ENCODE data around the gene RASEF. TPM values are rescaled to one million over a fixed set of nuclear protein-coding genes. Genes with fewer than 3 reads are reported as not detected.

Gene RASEF
- total and polyA plus RNA-seq, 4 donors = 0.06 to 2.0 (median 0.14) TPM

DNA sequence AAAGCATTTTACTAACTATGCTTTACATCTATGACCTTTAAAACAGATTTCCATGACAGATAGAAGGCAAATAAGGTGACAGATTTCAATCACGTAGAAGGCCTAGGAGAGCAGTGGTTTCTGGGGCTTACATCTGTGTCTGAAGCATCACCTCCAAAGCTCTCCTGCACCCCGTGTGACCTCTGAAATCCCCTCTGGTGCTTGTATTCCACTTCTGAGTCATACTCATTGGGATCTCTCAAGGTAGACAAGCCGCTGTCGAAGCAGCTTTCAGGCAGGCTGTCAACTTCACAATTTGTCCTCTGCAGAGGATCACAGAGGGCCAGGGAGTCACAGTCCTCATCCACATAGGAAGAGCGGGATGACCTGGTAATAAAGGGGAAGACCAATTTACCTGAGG is 62.2 kb downstream of the RASEF start:
- no peaks in the 10 kb centered on the region for H3K4me1 ChIP-seq (ENCODE audit: control insufficient read depth in 1 of 2, insufficient read depth in 2 of 2, low read length in 2 of 2)
- 95 to 97% methylated on average over 5 of the region's 5 CpGs for WGBS, 2 donors
- DNase-seq (no peak), ATAC-seq (ENCODE audit: low FRiP score) (no peak)
- H3K4me3 ChIP-seq (ENCODE audit: low read length in 2 of 2) = no peak overlapping the region
- no peaks in the 10 kb centered on the region for H3K27me3 ChIP-seq (ENCODE audit: control insufficient read depth in 1 of 2, insufficient read depth in 2 of 2, low read length in 1 of 2)
- intact Hi-C loops (cut with DNase I) = no loop called here
- H3K27ac ChIP-seq (ENCODE audit: low read depth in 1 of 2, low read length in 2 of 2) = no peak overlapping the region
- H3K9me3 ChIP-seq (ENCODE audit: control insufficient read depth, low read length) = peaks cover 1% of the 10 kb centered on the region
- H3K36me3 ChIP-seq (ENCODE audit: control insufficient read depth in 1 of 2, insufficient read depth in 2 of 2, low read length in 1 of 2) = no peaks in the 10 kb centered on the region

DNA sequence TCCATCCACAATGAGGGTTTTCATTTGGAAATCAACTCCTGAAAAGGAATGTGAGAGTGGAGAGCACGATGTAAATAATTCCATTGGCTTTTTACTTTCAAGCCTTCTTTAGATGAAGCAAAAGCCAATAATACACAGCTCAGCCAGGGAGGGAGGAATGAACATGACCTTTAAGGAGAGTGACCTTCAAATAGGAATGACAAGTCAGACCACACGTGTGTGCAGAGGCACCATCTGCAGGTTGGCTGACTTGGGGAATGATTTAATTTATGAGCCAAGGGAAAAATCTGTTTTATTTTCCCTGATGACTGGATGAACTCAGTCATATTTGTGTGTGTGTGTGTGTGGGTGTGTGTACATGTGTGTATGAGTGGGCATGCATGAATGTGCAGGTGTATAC is 64.5 kb downstream of the RASEF start:
- peaks cover 1% of the 10 kb centered on the region for H3K9me3 ChIP-seq (ENCODE audit: control insufficient read depth, low read length)
- no peaks in the 10 kb centered on the region for H3K4me1 ChIP-seq (ENCODE audit: control insufficient read depth in 1 of 2, insufficient read depth in 2 of 2, low read length in 2 of 2)
- no peak overlapping the region for H3K4me3 ChIP-seq (ENCODE audit: low read length in 2 of 2)
- no peaks in the 10 kb centered on the region for H3K27me3 ChIP-seq (ENCODE audit: control insufficient read depth in 1 of 2, insufficient read depth in 2 of 2, low read length in 1 of 2)
- H3K27ac ChIP-seq (ENCODE audit: low read depth in 1 of 2, low read length in 2 of 2) = no peak overlapping the region
- DNase-seq (no peak), ATAC-seq (ENCODE audit: low FRiP score) (no peak)
- intact Hi-C loops (cut with DNase I) = no loop called here
- WGBS, 2 donors = 52 to 53% methylated on average over 2 of the region's 2 CpGs
- H3K36me3 ChIP-seq (ENCODE audit: control insufficient read depth in 1 of 2, insufficient read depth in 2 of 2, low read length in 1 of 2) = no peaks in the 10 kb centered on the region

DNA sequence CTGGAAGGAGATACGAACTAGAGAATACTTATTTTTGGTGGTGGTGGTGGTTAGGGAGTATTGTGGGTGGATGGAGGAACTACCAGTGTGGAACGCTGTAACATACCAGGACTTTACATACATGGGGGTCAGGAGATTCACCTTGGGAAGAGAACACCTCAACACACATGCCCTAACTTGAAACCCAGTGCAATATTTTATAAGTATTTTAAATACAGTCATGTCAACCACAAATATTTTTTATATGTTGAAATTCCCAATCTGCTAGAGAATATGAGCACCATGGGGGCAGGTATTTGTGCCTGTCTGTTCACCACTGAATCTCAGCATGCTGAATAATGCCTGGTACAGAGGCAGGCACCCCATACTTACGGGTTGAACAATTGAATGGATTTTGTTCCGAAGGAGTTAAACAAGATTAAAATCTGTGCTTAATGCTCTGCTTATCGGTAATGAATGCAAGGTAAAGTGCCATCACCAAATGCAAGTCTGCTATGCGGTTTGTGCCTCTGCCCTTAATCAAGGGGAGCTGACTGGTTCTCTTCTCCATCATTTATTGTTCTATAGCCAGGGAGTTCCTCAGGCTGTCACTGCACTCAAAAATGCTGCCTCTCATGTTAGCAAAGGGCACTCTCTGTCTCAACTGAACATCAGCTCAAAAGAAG is 65.3 kb downstream of the RASEF start:
- intact Hi-C loops (cut with DNase I) = no loop called here
- Histone ChIP-seq H3K9me3 (ENCODE audit: control insufficient read depth, low read length) (peaks cover 1% of the 10 kb centered on the region), H3K4me1 (ENCODE audit: control insufficient read depth in 1 of 2, insufficient read depth in 2 of 2, low read length in 2 of 2) (no peaks in the 10 kb centered on the region), H3K27ac (ENCODE audit: low read depth in 1 of 2, low read length in 2 of 2) (no peak overlapping the region), H3K27me3 (ENCODE audit: control insufficient read depth in 1 of 2, insufficient read depth in 2 of 2, low read length in 1 of 2) (no peaks in the 10 kb centered on the region), H3K36me3 (ENCODE audit: control insufficient read depth in 1 of 2, insufficient read depth in 2 of 2, low read length in 1 of 2) (no peaks in the 10 kb centered on the region), H3K4me3 (ENCODE audit: low read length in 2 of 2) (no peak overlapping the region)
- 97% methylated on average over 6 of the region's 6 CpGs for WGBS, 2 donors
- no peak for DNase-seq
- ATAC-seq (ENCODE audit: low FRiP score) = no peak

DNA sequence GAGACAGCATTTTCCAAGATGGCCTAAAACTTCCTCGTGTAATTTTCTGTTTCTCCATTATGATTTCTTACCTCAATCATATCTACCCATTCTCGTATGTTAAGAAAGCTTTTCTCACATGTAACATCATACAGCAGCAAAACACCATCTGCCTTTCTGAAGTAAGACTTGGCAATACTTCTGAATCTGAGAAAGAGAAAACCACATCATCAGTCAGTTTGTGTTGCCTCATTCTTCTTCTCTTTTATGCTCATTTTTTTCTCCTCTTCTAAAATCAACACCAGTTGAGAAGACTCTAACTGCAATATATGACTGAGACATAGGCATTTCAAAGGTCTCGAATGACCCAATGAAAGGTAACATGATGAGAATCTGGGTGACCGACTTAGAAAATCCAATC is 66.0 kb downstream of the RASEF start:
- intact Hi-C loops (cut with DNase I) = no loop called here
- Histone ChIP-seq H3K36me3 (ENCODE audit: control insufficient read depth in 1 of 2, insufficient read depth in 2 of 2, low read length in 1 of 2) (no peaks in the 10 kb centered on the region), H3K27ac (ENCODE audit: low read depth in 1 of 2, low read length in 2 of 2) (no peak overlapping the region), H3K9me3 (ENCODE audit: control insufficient read depth, low read length) (peaks cover 1% of the 10 kb centered on the region), H3K27me3 (ENCODE audit: control insufficient read depth in 1 of 2, insufficient read depth in 2 of 2, low read length in 1 of 2) (no peaks in the 10 kb centered on the region), H3K4me1 (ENCODE audit: control insufficient read depth in 1 of 2, insufficient read depth in 2 of 2, low read length in 2 of 2) (no peaks in the 10 kb centered on the region), H3K4me3 (ENCODE audit: low read length in 2 of 2) (no peak overlapping the region)
- no peak for DNase-seq
- WGBS, 2 donors = 95 to 97% methylated on average over 4 of the region's 4 CpGs
- no peak for ATAC-seq (ENCODE audit: low FRiP score)

DNA sequence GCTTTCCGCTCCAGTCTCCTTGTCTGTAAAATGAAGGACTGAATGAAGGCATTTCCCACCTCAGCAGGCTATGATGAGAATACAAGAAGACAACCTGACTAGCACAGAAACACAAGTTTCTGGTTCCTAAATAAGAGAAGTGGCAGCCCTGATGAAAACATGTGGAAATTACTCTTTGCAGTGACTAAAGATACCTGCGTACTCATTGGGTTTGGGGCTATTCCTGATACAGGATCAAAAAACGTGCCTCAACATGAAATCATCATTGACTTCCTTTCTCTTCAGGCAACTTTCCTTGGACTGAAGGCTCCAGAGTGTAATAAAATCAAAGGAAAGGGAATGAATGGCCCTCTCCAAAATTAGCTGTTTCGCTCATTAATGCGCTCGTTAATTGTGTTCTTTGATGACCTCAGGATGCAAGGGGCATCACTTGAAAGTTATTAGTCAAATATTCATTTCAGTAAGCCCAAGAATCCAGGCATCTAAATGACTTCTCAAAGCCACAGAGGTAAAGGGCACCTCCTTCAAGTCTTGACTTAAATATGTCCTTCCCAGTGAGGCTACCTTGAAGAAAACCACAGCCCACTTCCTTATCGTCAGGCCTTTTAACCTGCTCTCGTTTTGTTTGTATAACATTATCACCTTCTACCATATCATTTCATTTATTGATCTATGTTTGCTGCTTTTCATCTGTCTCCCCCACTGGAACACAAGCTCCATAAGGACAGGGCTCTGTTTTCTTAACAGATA is 68.9 kb downstream of the RASEF start:
- no peak for ATAC-seq (ENCODE audit: low FRiP score)
- Histone ChIP-seq H3K4me1 (ENCODE audit: control insufficient read depth in 1 of 2, insufficient read depth in 2 of 2, low read length in 2 of 2) (no peaks in the 10 kb centered on the region), H3K27ac (ENCODE audit: low read depth in 1 of 2, low read length in 2 of 2) (no peak overlapping the region), H3K36me3 (ENCODE audit: control insufficient read depth in 1 of 2, insufficient read depth in 2 of 2, low read length in 1 of 2) (no peaks in the 10 kb centered on the region), H3K9me3 (ENCODE audit: control insufficient read depth, low read length) (peaks cover 1% of the 10 kb centered on the region), H3K27me3 (ENCODE audit: control insufficient read depth in 1 of 2, insufficient read depth in 2 of 2, low read length in 1 of 2) (no peaks in the 10 kb centered on the region), H3K4me3 (ENCODE audit: low read length in 2 of 2) (no peak overlapping the region)
- no peak for DNase-seq
- 90 to 92% methylated on average over 8 of the region's 8 CpGs for WGBS, 2 donors
- intact Hi-C loops (cut with DNase I) = no loop called here

DNA sequence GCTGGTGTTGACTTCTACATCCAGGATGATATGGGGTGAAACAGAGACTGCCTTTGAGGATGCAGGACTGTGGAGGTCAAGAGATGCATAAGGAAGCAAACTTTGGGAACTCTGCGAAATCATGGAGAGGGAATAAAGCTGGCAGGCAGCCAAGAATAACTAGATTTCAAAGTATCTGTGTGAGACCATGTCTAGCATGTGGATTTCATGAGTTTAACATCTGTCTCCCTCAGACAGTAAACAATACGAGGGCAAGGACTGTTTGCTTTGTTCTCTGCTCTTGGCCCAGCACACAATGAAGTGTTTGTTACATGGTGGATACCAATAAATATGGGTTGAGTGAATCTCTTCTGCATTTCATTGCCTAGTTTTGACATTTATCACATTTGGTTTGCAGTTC is 71.3 kb downstream of the RASEF start:
- no peaks in the 10 kb centered on the region for H3K36me3 ChIP-seq (ENCODE audit: control insufficient read depth in 1 of 2, insufficient read depth in 2 of 2, low read length in 1 of 2)
- no peaks in the 10 kb centered on the region for H3K4me1 ChIP-seq (ENCODE audit: control insufficient read depth in 1 of 2, insufficient read depth in 2 of 2, low read length in 2 of 2)
- no peak overlapping the region for H3K27ac ChIP-seq (ENCODE audit: low read depth in 1 of 2, low read length in 2 of 2)
- no peaks in the 10 kb centered on the region for H3K9me3 ChIP-seq (ENCODE audit: control insufficient read depth, low read length)
- no peaks in the 10 kb centered on the region for H3K27me3 ChIP-seq (ENCODE audit: control insufficient read depth in 1 of 2, insufficient read depth in 2 of 2, low read length in 1 of 2)
- ATAC-seq (ENCODE audit: low FRiP score) (no peak), DNase-seq (no peak)
- intact Hi-C loops (cut with DNase I) = no loop called here
- no peak overlapping the region for H3K4me3 ChIP-seq (ENCODE audit: low read length in 2 of 2)
- 39 to 55% methylated on average over 2 of the region's 2 CpGs for WGBS, 2 donors

DNA sequence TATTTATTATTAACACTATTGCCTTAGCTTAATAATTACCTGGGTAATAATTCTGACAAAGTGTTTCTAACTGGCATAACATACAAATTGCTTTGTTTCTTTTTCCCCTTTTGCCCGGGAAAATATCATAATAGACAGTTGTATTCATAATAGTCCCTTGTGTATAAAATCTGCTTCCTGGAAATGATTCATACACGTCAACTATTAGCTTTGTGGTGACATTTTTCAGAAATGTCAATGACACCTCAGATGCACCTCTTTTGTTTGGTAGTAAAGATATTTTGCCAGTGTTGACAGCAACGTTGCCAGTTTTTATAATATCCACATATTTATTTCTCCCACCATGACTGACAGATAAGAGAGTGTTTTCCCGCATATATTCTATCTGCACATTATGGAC is 73.0 kb downstream of the RASEF start:
- no peak for DNase-seq
- no peak for ATAC-seq (ENCODE audit: low FRiP score)
- WGBS, 2 donors = 47 to 73% methylated on average over 4 of the region's 4 CpGs
- Histone ChIP-seq H3K27me3 (ENCODE audit: control insufficient read depth in 1 of 2, insufficient read depth in 2 of 2, low read length in 1 of 2) (no peaks in the 10 kb centered on the region), H3K4me1 (ENCODE audit: control insufficient read depth in 1 of 2, insufficient read depth in 2 of 2, low read length in 2 of 2) (no peaks in the 10 kb centered on the region), H3K27ac (ENCODE audit: low read depth in 1 of 2, low read length in 2 of 2) (no peak overlapping the region), H3K4me3 (ENCODE audit: low read length in 2 of 2) (no peak overlapping the region), H3K36me3 (ENCODE audit: control insufficient read depth in 1 of 2, insufficient read depth in 2 of 2, low read length in 1 of 2) (no peaks in the 10 kb centered on the region), H3K9me3 (ENCODE audit: control insufficient read depth, low read length) (no peaks in the 10 kb centered on the region)
- intact Hi-C loops (cut with DNase I) = no loop called here

DNA sequence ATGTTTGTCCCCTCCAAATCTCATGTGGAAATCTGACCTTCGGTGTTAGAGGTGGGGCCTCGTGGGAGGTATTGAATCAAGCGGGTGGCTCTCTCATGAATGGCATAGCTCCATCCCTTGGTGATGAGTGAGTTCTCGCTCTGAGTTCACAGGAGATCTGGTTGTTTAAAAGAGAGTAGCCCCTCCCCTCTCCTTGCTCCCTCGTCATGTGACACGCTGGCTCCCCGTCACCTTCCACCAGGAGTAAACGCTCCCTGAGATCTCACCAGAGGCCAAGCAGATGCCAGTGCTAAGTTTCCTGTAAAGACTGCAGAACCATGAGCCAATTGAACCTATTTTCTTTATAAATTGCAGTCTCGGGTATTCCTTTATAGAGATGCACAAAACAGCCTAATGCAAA is 74.5 kb downstream of the RASEF start:
- Histone ChIP-seq H3K36me3 (ENCODE audit: control insufficient read depth in 1 of 2, insufficient read depth in 2 of 2, low read length in 1 of 2) (no peaks in the 10 kb centered on the region), H3K27me3 (ENCODE audit: control insufficient read depth in 1 of 2, insufficient read depth in 2 of 2, low read length in 1 of 2) (no peaks in the 10 kb centered on the region), H3K4me3 (ENCODE audit: low read length in 2 of 2) (no peak overlapping the region), H3K27ac (ENCODE audit: low read depth in 1 of 2, low read length in 2 of 2) (no peak overlapping the region), H3K9me3 (ENCODE audit: control insufficient read depth, low read length) (no peaks in the 10 kb centered on the region), H3K4me1 (ENCODE audit: control insufficient read depth in 1 of 2, insufficient read depth in 2 of 2, low read length in 2 of 2) (no peaks in the 10 kb centered on the region)
- WGBS, 2 donors = 67 to 71% methylated on average over 9 of the region's 9 CpGs
- intact Hi-C loops (cut with DNase I) = no loop called here
- no peak for DNase-seq
- no peak for ATAC-seq (ENCODE audit: low FRiP score)
